Upper lobe of left lung (tissue), 6 donors: ENCODE data around the gene NOL3. TPM values are rescaled to one million over a fixed set of nuclear protein-coding genes. Genes with fewer than 3 reads are reported as not detected.

Experiments
- ATAC-seq, 2 donors: fragments of 200-7000 bp; cut with Tn5 transposase; one replicate each; pipeline ENCODE4 v1.9.1; 2022; ENCODE audit warnings: mild to moderate bottlenecking in 2 of 2, moderate library complexity in 2 of 2; ENCODE audit not compliant: low FRiP score in 2 of 2
- DNase-seq, 2 donors: peaks; one replicate each; pipeline ENCODE4 v3.0.0-alpha.2; 2019 to 2020
- H3K27ac ChIP-seq, 4 donors: fragments of 200-600 bp; sonication (generic); one replicate each; pipeline ENCODE4 v1.5.1; 2016 to 2019
- H3K27me3 ChIP-seq, 4 donors: fragments of 200-600 bp; sonication (generic); one replicate each; pipeline ENCODE4 v1.5.1; 2017 to 2019
- H3K36me3 ChIP-seq, 4 donors: fragments of 200-600 bp; sonication (generic); one replicate each; pipeline ENCODE4 v1.5.1; 2016 to 2019
- H3K4me1 ChIP-seq, 4 donors: fragments of 200-600 bp; sonication (generic); one replicate each; pipeline ENCODE4 v1.5.1; 2018 to 2019
- H3K4me3 ChIP-seq, 4 donors: fragments of 200-600 bp; sonication (generic); one replicate each; pipeline ENCODE4 v1.5.1; 2017 to 2019; ENCODE audit warnings: mild to moderate bottlenecking in 2 of 4, moderate library complexity in 1 of 4
- H3K9me3 ChIP-seq, 4 donors: fragments of 200-600 bp; sonication (generic); one replicate each; pipeline ENCODE4 v1.5.1; 2018 to 2019
- EP300 ChIP-seq, 4 donors: sonication (generic); formaldehyde crosslinking; IDR thresholded peaks; one replicate each; pipeline ENCODE4 v1.5.1; 2017; ENCODE audit warnings: antibody characterized with exemption in 4 of 4, control low read depth in 2 of 4
- POLR2A ChIP-seq, 4 donors: fragments of 450-650 bp; IDR thresholded peaks; one replicate each; pipeline ENCODE4 v1.5.1; 2016 to 2017; ENCODE audit warnings: antibody characterized with exemption in 4 of 4, mild to moderate bottlenecking in 2 of 4
- POLR2AphosphoS5 ChIP-seq, 2 donors: sonication (generic); formaldehyde crosslinking; IDR thresholded peaks; one replicate each; pipeline ENCODE4 v1.5.1; 2017; ENCODE audit warnings: antibody characterized with exemption in 2 of 2
- WGBS, 2 donors: methylation state at CpG; one replicate each; pipeline ENCODE4 v1.1.5; 2017 to 2018; 5-methylcytosine and 5-hydroxymethylcytosine counted together
- small RNA-seq, 4 donors: library from RNA; depleted of rRNA; stranded (forward); fragments of <200 nt; gene quantifications; one replicate each; pipeline ENCODE3, GENCODE V24; 2016
- total RNA-seq, 6 donors: library from RNA; depleted of rRNA in 4 of 6; stranded (reverse); fragments of >200 nt in 4 of 6; gene quantifications; one replicate each; pipeline versions ENCODE4 v1.1.0 to v1.2.1, GENCODE V29; 2016 to 2021
- TF ChIP-seq, protein P1 (sequence below), 6 experiments: fragments of 450-650 bp in 4 of 6; fragments of 200-600 bp in 2 of 6; sonication (generic) in 2 of 6; IDR thresholded peaks; one replicate each; pipeline ENCODE4 v1.5.1; 2016 to 2019; ENCODE audit warnings: antibody characterized with exemption in 6 of 6
- donor health status: DM: no; HTN: no; CAD: no; lungs with moderate emphysema.
- donor health status: DM: no; HTN: yes; CAD: no; lungs with severe emphysema.

Gene NOL3
- total RNA-seq, 6 donors from 2014 or later: 36.5 to 135 (median 58.0) TPM

GRCh38 chr16:67213197-67214019 lies 43.1 kb downstream of the NOL3 start:
- no peaks in the 10 kb centered on the region for H3K27me3 ChIP-seq
- H3K27ac ChIP-seq: peak overlapping the region in 1 of 4 donors; percentile 14
- no peak overlapping the region for H3K4me3 ChIP-seq
- 77 to 86% methylated on average over 8 of the region's 8 CpGs for WGBS, 2 donors
- no peaks in the 10 kb centered on the region for H3K36me3 ChIP-seq
- DNase-seq (no peak), ATAC-seq (no peak)
- H3K4me1 ChIP-seq: peaks cover 23 to 34% (median 31%) of the 10 kb centered on the region in 4 donors
- no peak for TF ChIP-seq EP300 (IDR thresholded peaks at IDR 0.05)
- no peak for TF ChIP-seq POLR2AphosphoS5 (IDR thresholded peaks at IDR 0.05)
- TF ChIP-seq POLR2A (IDR thresholded peaks at IDR 0.05): no peak
- no peaks in the 10 kb centered on the region for H3K9me3 ChIP-seq

- Histone ChIP-seq H3K4me3 (no peak overlapping the region), H3K9me3 (no peaks in the 10 kb centered on the region), H3K27me3 (no peaks in the 10 kb centered on the region), H3K27ac (peak overlapping the region in 3 of 4 donors; percentile 24 to 67 (median 32)), H3K4me1 (peaks cover 23 to 34% (median 31%) of the 10 kb centered on the region in 4 donors), H3K36me3 (no peaks in the 10 kb centered on the region)
- WGBS, 2 donors: 57 to 61% methylated on average over 5 of the region's 5 CpGs
- DNase-seq (no peak), ATAC-seq (no peak)
- TF ChIP-seq EP300 (IDR thresholded peaks at IDR 0.05) (no peak), POLR2AphosphoS5 (IDR thresholded peaks at IDR 0.05) (no peak), POLR2A (IDR thresholded peaks at IDR 0.05) (no peak)
- TF ChIP-seq, protein P1, sequence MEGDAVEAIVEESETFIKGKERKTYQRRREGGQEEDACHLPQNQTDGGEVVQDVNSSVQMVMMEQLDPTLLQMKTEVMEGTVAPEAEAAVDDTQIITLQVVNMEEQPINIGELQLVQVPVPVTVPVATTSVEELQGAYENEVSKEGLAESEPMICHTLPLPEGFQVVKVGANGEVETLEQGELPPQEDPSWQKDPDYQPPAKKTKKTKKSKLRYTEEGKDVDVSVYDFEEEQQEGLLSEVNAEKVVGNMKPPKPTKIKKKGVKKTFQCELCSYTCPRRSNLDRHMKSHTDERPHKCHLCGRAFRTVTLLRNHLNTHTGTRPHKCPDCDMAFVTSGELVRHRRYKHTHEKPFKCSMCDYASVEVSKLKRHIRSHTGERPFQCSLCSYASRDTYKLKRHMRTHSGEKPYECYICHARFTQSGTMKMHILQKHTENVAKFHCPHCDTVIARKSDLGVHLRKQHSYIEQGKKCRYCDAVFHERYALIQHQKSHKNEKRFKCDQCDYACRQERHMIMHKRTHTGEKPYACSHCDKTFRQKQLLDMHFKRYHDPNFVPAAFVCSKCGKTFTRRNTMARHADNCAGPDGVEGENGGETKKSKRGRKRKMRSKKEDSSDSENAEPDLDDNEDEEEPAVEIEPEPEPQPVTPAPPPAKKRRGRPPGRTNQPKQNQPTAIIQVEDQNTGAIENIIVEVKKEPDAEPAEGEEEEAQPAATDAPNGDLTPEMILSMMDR (IDR thresholded peaks at IDR 0.05): no peak
These were observed 45.4 kb downstream of the NOL3 start for GRCh38 chr16:67215706-67216105.

- Histone ChIP-seq H3K4me3 (no peak overlapping the region), H3K27ac (peak overlapping the region; percentile 32 to 67 (median 41)), H3K36me3 (no peaks in the 10 kb centered on the region), H3K9me3 (no peaks in the 10 kb centered on the region), H3K27me3 (no peaks in the 10 kb centered on the region), H3K4me1 (peaks cover 23 to 34% (median 31%) of the 10 kb centered on the region in 4 donors)
- DNase-seq (peak in 1 of 2 donors; percentile 64), ATAC-seq (peak; percentile 71 to 76)
- TF ChIP-seq POLR2AphosphoS5 (IDR thresholded peaks at IDR 0.05) (peak in 1 of 2 donors; percentile 35), POLR2A (IDR thresholded peaks at IDR 0.05) (peak in 1 of 4 donors; percentile 18), EP300 (IDR thresholded peaks at IDR 0.05) (no peak)
- 53% methylated on average over 18 of the region's 18 CpGs for WGBS, 2 donors
These were observed 46.5 kb downstream of the NOL3 start for GRCh38 chr16:67216612-67217490.

DNA sequence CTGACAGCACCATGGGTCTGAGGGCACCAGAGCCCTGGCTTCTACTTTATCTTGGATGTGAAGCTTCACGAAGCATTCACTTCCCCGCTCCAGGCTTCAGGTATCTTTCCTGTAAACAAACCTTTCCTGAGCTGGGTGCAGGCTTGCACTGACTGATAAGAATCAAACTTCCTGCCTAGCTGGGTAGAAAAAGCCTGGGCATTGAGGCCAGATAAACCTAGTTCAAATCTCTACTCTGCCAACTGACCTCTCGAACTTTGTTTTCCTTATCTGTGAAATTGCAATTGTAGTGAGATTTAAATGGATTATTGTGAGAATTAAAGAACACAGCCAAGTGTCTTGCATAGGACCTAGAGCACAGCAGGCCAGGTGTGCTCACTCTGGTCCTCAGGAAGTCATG lies 53.7 kb downstream of the NOL3 start:
- no peak for DNase-seq
- peak overlapping the region in 2 of 4 donors; percentile 53 to 64 for H3K27ac ChIP-seq

More for the DNA sequence above, 53.7 kb downstream of the NOL3 start:
- WGBS, 2 donors: 44 to 53% methylated on average over 1 to 3 of the region's 3 CpGs
- no peak overlapping the region for H3K4me3 ChIP-seq
- H3K9me3 ChIP-seq: no peaks in the 10 kb centered on the region
- H3K4me1 ChIP-seq: peaks cover 17 to 40% (median 29%) of the 10 kb centered on the region in 4 donors
- ATAC-seq: no peak
- peaks cover 7 to 11% (median 9%) of the 10 kb centered on the region in 4 donors for H3K36me3 ChIP-seq
- H3K27me3 ChIP-seq: no peaks in the 10 kb centered on the region
- TF ChIP-seq EP300 (IDR thresholded peaks at IDR 0.05): no peak
- no peak for TF ChIP-seq POLR2AphosphoS5 (IDR thresholded peaks at IDR 0.05)
- TF ChIP-seq, protein P1 (IDR thresholded peaks at IDR 0.05): no peak

Small RNA genes lying within 50 kb of the gene (small RNA-seq; reads per million reads assigned to genes)
- gene MIR328: 9.1 to 15.5 (median 10.8) reads per million in 4 donors

Other genes starting within 250 kb of the NOL3 start
- 10 to 100 TPM; 13.8 to 50.3 (median 47.0) TPM for gene RRAD, start 245.0 kb upstream of the NOL3 start, total RNA-seq
- gene CIAO2B, start 236.1 kb upstream of the NOL3 start, total RNA-seq: 100 to 1,000 TPM in 1 of 6 donors, 10 to 100 TPM in 5; 59.6 to 131 (median 73.2) TPM
- 10 to 100 TPM; 32.2 to 76.1 (median 46.5) TPM for gene CES2, start 235.0 kb upstream of the NOL3 start, total RNA-seq
- gene CES3, start 209.3 kb upstream of the NOL3 start, total RNA-seq: 1 to 10 TPM; 1.4 to 6.2 (median 2.9) TPM
- 10 to 100 TPM in 5 of 6 donors, 1 to 10 TPM in 1; 9.9 to 39.7 (median 20.2) TPM for gene CES4A, start 181.9 kb upstream of the NOL3 start, total RNA-seq
- 10 to 100 TPM; 31.4 to 73.4 (median 54.1) TPM for gene CBFB, start 141.4 kb upstream of the NOL3 start, total RNA-seq
- gene PHAF1, start 60.6 kb upstream of the NOL3 start, total RNA-seq: 10 to 100 TPM; 16.0 to 32.3 (median 21.9) TPM
- gene B3GNT9, start 19.5 kb upstream of the NOL3 start, total RNA-seq: 10 to 100 TPM in 5 of 6 donors, 1 to 10 TPM in 1; 6.3 to 20.8 (median 17.7) TPM
- gene TRADD, start 10.6 kb upstream of the NOL3 start, total RNA-seq: 10 to 100 TPM; 29.9 to 49.2 (median 35.6) TPM
- 100 to 1,000 TPM in 1 of 6 donors, 10 to 100 TPM in 5; 24.0 to 114 (median 28.5) TPM for gene FBXL8, start 10.6 kb upstream of the NOL3 start, total RNA-seq
- gene HSF4, start 5.8 kb upstream of the NOL3 start, total RNA-seq: 100 to 1,000 TPM in 2 of 6 donors, 10 to 100 TPM in 4; 33.4 to 784 (median 70.1) TPM
- gene MATCAP1, start 13.4 kb downstream of the NOL3 start, total RNA-seq: 100 to 1,000 TPM in 1 of 6 donors, 10 to 100 TPM in 4, 1 to 10 TPM in 1; 9.1 to 147 (median 31.1) TPM
- 10 to 100 TPM in 4 of 6 donors, 1 to 10 TPM in 2; 4.6 to 20.8 (median 10.8) TPM for gene EXOC3L1, start 19.6 kb downstream of the NOL3 start, total RNA-seq
- 100 to 1,000 TPM in 1 of 6 donors, 10 to 100 TPM in 5; 55.7 to 124 (median 85.4) TPM for gene E2F4, start 21.6 kb downstream of the NOL3 start, total RNA-seq
- 10 to 100 TPM; 17.4 to 26.2 (median 24.4) TPM for gene ELMO3, start 28.6 kb downstream of the NOL3 start, total RNA-seq
- 10 to 100 TPM; 21.1 to 50.6 (median 48.5) TPM for gene TMEM208, start 56.6 kb downstream of the NOL3 start, total RNA-seq
- 100 to 1,000 TPM in 2 of 6 donors, 10 to 100 TPM in 4; 26.0 to 310 (median 91.0) TPM for gene FHOD1, start 76.9 kb downstream of the NOL3 start, total RNA-seq
- gene SLC9A5, start 78.4 kb downstream of the NOL3 start, total RNA-seq: 10 to 100 TPM in 1 of 6 donors, 1 to 10 TPM in 4, under 1 TPM in 1; 0.76 to 28.3 (median 4.1) TPM
- gene PLEKHG4, start 109.0 kb downstream of the NOL3 start, total RNA-seq: 10 to 100 TPM; 13.4 to 39.8 (median 16.5) TPM
- gene KCTD19, start 156.2 kb downstream of the NOL3 start, total RNA-seq: under 1 TPM in 3 of 6 donors, not detected in 3; under 0.01 to 0.31 (median 0.17) TPM
- 100 to 1,000 TPM in 1 of 6 donors, 10 to 100 TPM in 4, 1 to 10 TPM in 1; 5.9 to 110 (median 22.8) TPM for gene LRRC36, start 156.3 kb downstream of the NOL3 start, total RNA-seq
- gene TPPP3, start 223.0 kb downstream of the NOL3 start, total RNA-seq: 100 to 1,000 TPM in 4 of 6 donors, 10 to 100 TPM in 2; 40.0 to 167 (median 112) TPM
- 10 to 100 TPM; 14.7 to 49.2 (median 21.4) TPM for gene ZDHHC1, start 245.9 kb downstream of the NOL3 start, total RNA-seq